Uterus (tissue), 4 donors: ENCODE results near the gene OSTN. TPM values are rescaled to one million over a fixed set of nuclear protein-coding genes. Genes with fewer than 3 reads are reported as not detected.

Source experiments
- DNase-seq, 2 donors: peaks; one replicate each; pipeline ENCODE4 v3.0.0-alpha.2; 2019 to 2020
- H3K27ac ChIP-seq, 2 donors: fragments of 200-600 bp; sonication (generic); 1 replicate in 1 of 2; 2 replicates in 1 of 2; pipeline ENCODE4 v1.5.1; 2016 to 2018
- H3K27me3 ChIP-seq, 2 donors: fragments of 200-600 bp; sonication (generic); one replicate each; pipeline ENCODE4 v1.5.1; 2018 to 2019; ENCODE audit warnings: control low read depth in 1 of 2
- H3K36me3 ChIP-seq, 2 donors: fragments of 200-600 bp; sonication (generic); one replicate each; pipeline ENCODE4 v1.5.1; 2019; ENCODE audit warnings: control low read depth in 1 of 2
- H3K4me1 ChIP-seq, 2 donors: fragments of 200-600 bp; sonication (generic); one replicate each; pipeline ENCODE4 v1.5.1; 2018 to 2019; ENCODE audit warnings: control low read depth in 1 of 2
- H3K4me3 ChIP-seq, 2 donors: fragments of 200-600 bp; sonication (generic); 1 replicate in 1 of 2; 2 replicates in 1 of 2; pipeline ENCODE4 v1.5.1; 2018 to 2019; ENCODE audit warnings: mild to moderate bottlenecking in 1 of 2
- H3K9me3 ChIP-seq, 2 donors: fragments of 200-600 bp; sonication (generic); one replicate each; pipeline ENCODE4 v1.5.1; 2019; ENCODE audit warnings: control low read depth in 1 of 2
- CTCF ChIP-seq, 4 experiments: fragments of 200-600 bp in 2 of 4; fragments of 450-650 bp in 2 of 4; sonication (generic) in 2 of 4; IDR thresholded peaks; one replicate each; pipeline ENCODE4 v1.5.1; 2016 to 2019; ENCODE audit warnings: antibody characterized with exemption in 4 of 4, mild to moderate bottlenecking in 2 of 4, moderate library complexity in 1 of 4
- POLR2A ChIP-seq, 2 donors: fragments of 450-650 bp; IDR thresholded peaks; one replicate each; pipeline ENCODE4 v1.6.1; 2016; ENCODE audit warnings: antibody characterized with exemption in 2 of 2, mild to moderate bottlenecking in 1 of 2, moderate library complexity in 1 of 2
- intact Hi-C: fragments of 100-400 bp; cut with DNase I; formaldehyde crosslinking; loops from one replicate; pipeline ENCODE4 v1.15.1; 2023; ENCODE audit warnings: low total_unique reads
- total RNA-seq, 4 donors: library from RNA; depleted of rRNA in 3 of 4; stranded (reverse); fragments of >200 nt in 3 of 4; gene quantifications; one replicate each; pipeline versions ENCODE4 v1.1.0 to v1.2.4, GENCODE V29; 2014 to 2023
- donor health status: DM: yes; HTN: yes; CAD: no.

OSTN gene
- total RNA-seq, 4 donors from 2014 or later: 0.28 TPM; not detected in 3

- no peak overlapping the region for H3K27ac ChIP-seq
- TF ChIP-seq CTCF (IDR thresholded peaks at IDR 0.05) (no peak), POLR2A (IDR thresholded peaks at IDR 0.05) (no peak)
- no peak for DNase-seq
- no peaks in the 10 kb centered on the region for H3K36me3 ChIP-seq
- no peaks in the 10 kb centered on the region for H3K4me1 ChIP-seq
- no peaks in the 10 kb centered on the region for H3K9me3 ChIP-seq
- H3K4me3 ChIP-seq: no peak overlapping the region
- no peaks in the 10 kb centered on the region for H3K27me3 ChIP-seq
- intact Hi-C loops: no loop called here
These were observed 91.4 kb downstream of the OSTN start for GRCh38 chr3:191290311-191291025.

GRCh38 chr3:191292243-191293015, 93.4 kb downstream of the OSTN start:
- no peak for DNase-seq
- TF ChIP-seq CTCF (IDR thresholded peaks at IDR 0.05): no peak
- no peak for TF ChIP-seq POLR2A (IDR thresholded peaks at IDR 0.05)
- no peaks in the 10 kb centered on the region for H3K9me3 ChIP-seq
- H3K4me1 ChIP-seq: no peaks in the 10 kb centered on the region
- no peak overlapping the region for H3K4me3 ChIP-seq
- no peak overlapping the region for H3K27ac ChIP-seq
- no peaks in the 10 kb centered on the region for H3K36me3 ChIP-seq
- intact Hi-C loops: no loop called here
- no peaks in the 10 kb centered on the region for H3K27me3 ChIP-seq

- Histone ChIP-seq H3K4me1 (no peaks in the 10 kb centered on the region), H3K27me3 (no peaks in the 10 kb centered on the region), H3K4me3 (no peak overlapping the region), H3K36me3 (no peaks in the 10 kb centered on the region), H3K27ac (no peak overlapping the region), H3K9me3 (no peaks in the 10 kb centered on the region)
- TF ChIP-seq CTCF (IDR thresholded peaks at IDR 0.05): no peak
- TF ChIP-seq POLR2A (IDR thresholded peaks at IDR 0.05): no peak
- intact Hi-C loops: no loop called here
- DNase-seq: no peak
These were observed 95.2 kb downstream of the OSTN start for GRCh38 chr3:191294291-191294690.

GRCh38 chr3:191296041-191296541, 97.0 kb downstream of the OSTN start:
- no peaks in the 10 kb centered on the region for H3K36me3 ChIP-seq

GRCh38 chr3:191298846-191299245, 99.8 kb downstream of the OSTN start:
- TF ChIP-seq CTCF (IDR thresholded peaks at IDR 0.05) (no peak), POLR2A (IDR thresholded peaks at IDR 0.05) (no peak)
- H3K9me3 ChIP-seq: no peaks in the 10 kb centered on the region
- H3K4me1 ChIP-seq: no peaks in the 10 kb centered on the region
- no peak overlapping the region for H3K27ac ChIP-seq
- H3K4me3 ChIP-seq: no peak overlapping the region
- H3K36me3 ChIP-seq: no peaks in the 10 kb centered on the region
- intact Hi-C loops: no loop called here
- no peak for DNase-seq
- H3K27me3 ChIP-seq: no peaks in the 10 kb centered on the region

More at GRCh38 chr3:191296041-191296541, 97.0 kb downstream of the OSTN start:
- H3K4me1 ChIP-seq: no peaks in the 10 kb centered on the region
- no peak for DNase-seq
- no peaks in the 10 kb centered on the region for H3K9me3 ChIP-seq
- intact Hi-C loops: no loop called here
- H3K4me3 ChIP-seq: no peak overlapping the region
- TF ChIP-seq POLR2A (IDR thresholded peaks at IDR 0.05): no peak
- no peaks in the 10 kb centered on the region for H3K27me3 ChIP-seq
- H3K27ac ChIP-seq: no peak overlapping the region
